Measurements from ENCODE around the gene COTL1. TPM values are rescaled to one million over a fixed set of nuclear protein-coding genes. Genes with fewer than 3 reads are reported as not detected.

The COTL1 gene
- total and polyA plus RNA-seq, 2 donors = 117 to 145 TPM

GRCh38 chr16:84606081-84606875, 11.6 kb downstream of the COTL1 start:
- Histone ChIP-seq H3K4me3 (ENCODE audit: low read length in 2 of 2) (no peak overlapping the region), H3K36me3 (ENCODE audit: control insufficient read depth in 2 of 2, insufficient read depth in 2 of 2, low read length in 1 of 2) (peaks cover 0 to 6% of the 10 kb centered on the region in 2 donors), H3K4me1 (ENCODE audit: control insufficient read depth in 2 of 2, insufficient read depth in 2 of 2, low read length in 2 of 2) (peaks cover 0 to 69% of the 10 kb centered on the region in 2 donors), H3K27ac (ENCODE audit: low read depth in 1 of 2, low read length in 1 of 2) (peak overlapping the region in 1 of 2 donors; percentile 15), H3K27me3 (ENCODE audit: control insufficient read depth in 2 of 2, insufficient read depth in 1 of 2, low read length in 1 of 2) (no peaks in the 10 kb centered on the region), H3K9me3 (ENCODE audit: control insufficient read depth in 2 of 2, insufficient read depth in 1 of 2, low read length in 1 of 2) (peaks cover 0 to 4% of the 10 kb centered on the region in 2 donors)
- no peak for DNase-seq (ENCODE audit: low read depth in 6 of 9, low spot score in 9 of 9)
- 87% methylated on average over 14 of the region's 14 CpGs for WGBS

- Histone ChIP-seq H3K9me3 (ENCODE audit: control insufficient read depth in 2 of 2, insufficient read depth in 1 of 2, low read length in 1 of 2) (peaks cover 0 to 4% of the 10 kb centered on the region in 2 donors), H3K27me3 (ENCODE audit: control insufficient read depth in 2 of 2, insufficient read depth in 1 of 2, low read length in 1 of 2) (no peaks in the 10 kb centered on the region), H3K4me1 (ENCODE audit: control insufficient read depth in 2 of 2, insufficient read depth in 2 of 2, low read length in 2 of 2) (peaks cover 0 to 78% of the 10 kb centered on the region in 2 donors), H3K4me3 (ENCODE audit: low read length in 2 of 2) (no peak overlapping the region), H3K27ac (ENCODE audit: low read depth in 1 of 2, low read length in 1 of 2) (no peak overlapping the region), H3K36me3 (ENCODE audit: control insufficient read depth in 2 of 2, insufficient read depth in 2 of 2, low read length in 1 of 2) (peaks cover 0 to 4% of the 10 kb centered on the region in 2 donors)
- no peak for DNase-seq (ENCODE audit: low read depth in 6 of 9, low spot score in 9 of 9)
- 94% methylated on average over 6 of the region's 6 CpGs for WGBS
These were observed 12.5 kb downstream of the COTL1 start for GRCh38 chr16:84605339-84605848.

GRCh38 chr16:84604477-84605013, 13.3 kb downstream of the COTL1 start:
- peaks cover 0 to 4% of the 10 kb centered on the region in 2 donors for H3K9me3 ChIP-seq (ENCODE audit: control insufficient read depth in 2 of 2, insufficient read depth in 1 of 2, low read length in 1 of 2)
- DNase-seq (ENCODE audit: low read depth in 6 of 9, low spot score in 9 of 9) = no peak
- peaks cover 0 to 4% of the 10 kb centered on the region in 2 donors for H3K36me3 ChIP-seq (ENCODE audit: control insufficient read depth in 2 of 2, insufficient read depth in 2 of 2, low read length in 1 of 2)
- H3K4me1 ChIP-seq (ENCODE audit: control insufficient read depth in 2 of 2, insufficient read depth in 2 of 2, low read length in 2 of 2) = peaks cover 3 to 87% of the 10 kb centered on the region in 2 donors
- no peak overlapping the region for H3K27ac ChIP-seq (ENCODE audit: low read depth in 1 of 2, low read length in 1 of 2)
- 94% methylated on average over 9 of the region's 9 CpGs for WGBS
- no peak overlapping the region for H3K4me3 ChIP-seq (ENCODE audit: low read length in 2 of 2)
- H3K27me3 ChIP-seq (ENCODE audit: control insufficient read depth in 2 of 2, insufficient read depth in 1 of 2, low read length in 1 of 2) = no peaks in the 10 kb centered on the region

- Histone ChIP-seq H3K4me1 (ENCODE audit: control insufficient read depth in 2 of 2, insufficient read depth in 2 of 2, low read length in 2 of 2) (peaks cover 3 to 87% of the 10 kb centered on the region in 2 donors), H3K9me3 (ENCODE audit: control insufficient read depth in 2 of 2, insufficient read depth in 1 of 2, low read length in 1 of 2) (peaks cover 0 to 4% of the 10 kb centered on the region in 2 donors), H3K27me3 (ENCODE audit: control insufficient read depth in 2 of 2, insufficient read depth in 1 of 2, low read length in 1 of 2) (no peaks in the 10 kb centered on the region), H3K27ac (ENCODE audit: low read depth in 1 of 2, low read length in 1 of 2) (no peak overlapping the region), H3K36me3 (ENCODE audit: control insufficient read depth in 2 of 2, insufficient read depth in 2 of 2, low read length in 1 of 2) (no peaks in the 10 kb centered on the region), H3K4me3 (ENCODE audit: low read length in 2 of 2) (no peak overlapping the region)
- DNase-seq (ENCODE audit: low read depth in 6 of 9, low spot score in 9 of 9) = no peak
- 82% methylated on average over 10 of the region's 10 CpGs for WGBS
These were observed 13.9 kb downstream of the COTL1 start for GRCh38 chr16:84603940-84604339.

DNA sequence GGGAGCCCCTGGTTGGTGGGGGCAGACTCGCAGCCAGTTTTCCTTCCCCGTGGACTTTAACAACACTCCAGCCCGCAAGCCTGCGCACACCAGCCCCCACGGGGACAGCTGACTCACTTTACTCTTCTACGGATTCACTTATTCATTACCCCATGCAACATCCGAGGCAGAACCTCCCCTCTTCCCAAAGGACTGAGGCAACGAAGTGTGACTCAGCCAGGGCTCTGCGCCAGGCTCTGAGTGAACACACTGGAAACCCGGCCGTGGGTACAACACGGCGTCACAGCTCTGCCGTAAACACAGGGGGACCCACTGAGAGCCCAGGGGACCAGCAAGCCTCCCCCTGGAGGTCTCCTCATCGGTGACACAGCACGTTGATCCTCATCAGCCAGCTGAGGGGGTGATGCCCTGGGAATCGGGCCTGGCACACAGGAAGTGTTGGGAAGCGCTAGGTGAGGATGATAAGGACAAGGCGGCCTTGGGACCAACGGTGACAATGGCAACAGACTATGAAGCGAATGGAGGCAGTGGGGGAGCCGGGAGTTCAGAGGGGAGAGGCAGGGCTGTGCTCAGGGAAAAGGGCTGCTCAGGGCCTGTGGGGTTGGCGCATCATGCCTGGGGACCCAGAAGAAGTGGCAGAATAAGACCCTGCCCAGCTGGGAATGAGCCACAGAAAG, 14.6 kb downstream of the COTL1 start:
- peaks cover 3 to 85% of the 10 kb centered on the region in 2 donors for H3K4me1 ChIP-seq (ENCODE audit: control insufficient read depth in 2 of 2, insufficient read depth in 2 of 2, low read length in 2 of 2)
- peak overlapping the region; percentile 3 to 62 for H3K27ac ChIP-seq (ENCODE audit: low read depth in 1 of 2, low read length in 1 of 2)
- H3K27me3 ChIP-seq (ENCODE audit: control insufficient read depth in 2 of 2, insufficient read depth in 1 of 2, low read length in 1 of 2) = no peaks in the 10 kb centered on the region
- H3K36me3 ChIP-seq (ENCODE audit: control insufficient read depth in 2 of 2, insufficient read depth in 2 of 2, low read length in 1 of 2) = no peaks in the 10 kb centered on the region
- H3K9me3 ChIP-seq (ENCODE audit: control insufficient read depth in 2 of 2, insufficient read depth in 1 of 2, low read length in 1 of 2) = peaks cover 0 to 4% of the 10 kb centered on the region in 2 donors
- 83% methylated on average over 23 of the region's 23 CpGs for WGBS
- DNase-seq (ENCODE audit: low read depth in 6 of 9, low spot score in 9 of 9) = no peak
- H3K4me3 ChIP-seq (ENCODE audit: low read length in 2 of 2) = no peak overlapping the region

DNA sequence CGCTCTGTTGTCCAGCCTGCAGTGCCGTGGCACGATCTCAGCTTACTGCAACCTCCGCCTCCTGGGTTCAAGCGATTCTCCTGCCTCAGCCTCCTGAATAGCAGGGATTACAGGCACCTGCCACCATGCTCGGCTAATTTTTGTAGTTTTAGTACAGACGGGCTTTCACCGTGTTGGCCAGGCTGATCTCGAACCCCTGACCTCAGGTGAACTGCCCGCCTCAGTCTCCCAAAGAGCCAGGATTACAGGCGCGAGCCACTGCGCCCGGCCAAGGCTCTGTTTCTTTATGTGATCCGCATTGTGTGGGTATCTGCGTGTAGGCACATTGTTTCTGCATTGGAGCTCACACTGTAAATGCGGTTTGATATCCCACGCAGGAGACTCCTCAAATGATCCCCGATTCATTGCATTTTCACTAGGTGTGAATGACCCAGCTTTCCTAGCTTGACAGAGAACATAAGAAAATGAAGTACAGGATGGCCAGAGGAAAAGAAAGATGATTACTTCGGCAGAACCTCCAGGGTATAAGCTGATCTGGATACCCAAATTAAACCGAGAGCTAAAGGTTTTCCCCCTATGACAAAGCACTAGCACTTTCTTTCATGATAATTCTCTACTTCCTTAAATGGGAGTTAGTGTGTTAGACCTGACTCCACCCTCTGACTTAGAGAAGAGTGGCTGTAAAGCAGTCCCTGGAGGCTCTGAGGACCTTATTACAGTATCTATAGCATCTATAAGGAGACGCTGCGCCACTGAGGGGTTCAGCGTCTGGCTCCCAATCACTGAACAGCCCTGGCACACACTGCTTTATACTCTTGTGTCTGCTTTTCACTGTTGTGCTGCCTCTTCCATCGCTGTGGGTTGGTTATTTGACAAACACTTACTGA, 17.3 kb downstream of the COTL1 start:
- DNase-seq (ENCODE audit: low read depth in 6 of 9, low spot score in 9 of 9) = peak in 1 of 9 donors; percentile 61
- 73% methylated on average over 25 of the region's 25 CpGs for WGBS
- Histone ChIP-seq H3K4me1 (ENCODE audit: control insufficient read depth in 2 of 2, insufficient read depth in 2 of 2, low read length in 2 of 2) (peaks cover 6 to 80% of the 10 kb centered on the region in 2 donors), H3K36me3 (ENCODE audit: control insufficient read depth in 2 of 2, insufficient read depth in 2 of 2, low read length in 1 of 2) (peaks cover 0 to 2% of the 10 kb centered on the region in 2 donors), H3K27ac (ENCODE audit: low read depth in 1 of 2, low read length in 1 of 2) (peak overlapping the region; percentile 66 to 89), H3K4me3 (ENCODE audit: low read length in 2 of 2) (no peak overlapping the region), H3K27me3 (ENCODE audit: control insufficient read depth in 2 of 2, insufficient read depth in 1 of 2, low read length in 1 of 2) (no peaks in the 10 kb centered on the region), H3K9me3 (ENCODE audit: control insufficient read depth in 2 of 2, insufficient read depth in 1 of 2, low read length in 1 of 2) (no peaks in the 10 kb centered on the region)

GRCh38 chr16:84599521-84600202, 18.2 kb downstream of the COTL1 start:
- H3K4me3 ChIP-seq (ENCODE audit: low read length in 2 of 2) = peak overlapping the region; percentile 19 to 26
- peak in 1 of 9 donors; percentile 69 for DNase-seq (ENCODE audit: low read depth in 6 of 9, low spot score in 9 of 9)
- H3K36me3 ChIP-seq (ENCODE audit: control insufficient read depth in 2 of 2, insufficient read depth in 2 of 2, low read length in 1 of 2) = peaks cover 0 to 2% of the 10 kb centered on the region in 2 donors
- peaks cover 0 to 2% of the 10 kb centered on the region in 2 donors for H3K9me3 ChIP-seq (ENCODE audit: control insufficient read depth in 2 of 2, insufficient read depth in 1 of 2, low read length in 1 of 2)
- no peaks in the 10 kb centered on the region for H3K27me3 ChIP-seq (ENCODE audit: control insufficient read depth in 2 of 2, insufficient read depth in 1 of 2, low read length in 1 of 2)
- WGBS = 7% methylated on average over 12 of the region's 12 CpGs
- H3K27ac ChIP-seq (ENCODE audit: low read depth in 1 of 2, low read length in 1 of 2) = peak overlapping the region; percentile 64 to 89
- peaks cover 6 to 83% of the 10 kb centered on the region in 2 donors for H3K4me1 ChIP-seq (ENCODE audit: control insufficient read depth in 2 of 2, insufficient read depth in 2 of 2, low read length in 2 of 2)

DNA sequence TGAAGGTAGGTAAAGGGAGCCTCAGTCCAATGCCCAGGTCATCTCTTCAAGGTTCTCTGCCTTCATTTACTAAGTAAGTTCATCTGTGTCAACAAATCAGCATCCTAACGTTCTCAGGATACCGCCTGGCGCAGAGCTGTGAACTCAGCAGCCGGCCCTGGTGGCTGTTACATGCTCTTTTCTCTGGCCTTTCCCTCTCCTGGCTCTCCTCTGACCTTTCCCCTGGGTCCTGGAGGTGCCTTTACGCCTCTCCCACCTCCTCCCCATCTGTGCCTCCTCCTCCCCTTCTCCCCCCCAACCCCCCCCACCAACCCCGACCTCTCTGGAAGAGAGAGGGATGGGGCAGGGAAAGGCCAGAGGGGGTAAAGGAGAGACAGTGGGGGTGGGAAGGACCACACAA, 19.5 kb downstream of the COTL1 start:
- H3K4me3 ChIP-seq (ENCODE audit: low read length in 2 of 2) = no peak overlapping the region
- 89% methylated on average over 6 of the region's 6 CpGs for WGBS
- no peak for DNase-seq (ENCODE audit: low read depth in 6 of 9, low spot score in 9 of 9)

More for the DNA sequence above, 19.5 kb downstream of the COTL1 start:
- H3K36me3 ChIP-seq (ENCODE audit: control insufficient read depth in 2 of 2, insufficient read depth in 2 of 2, low read length in 1 of 2) = peaks cover 0 to 2% of the 10 kb centered on the region in 2 donors
- H3K9me3 ChIP-seq (ENCODE audit: control insufficient read depth in 2 of 2, insufficient read depth in 1 of 2, low read length in 1 of 2) = peaks cover 0 to 3% of the 10 kb centered on the region in 2 donors
- H3K27ac ChIP-seq (ENCODE audit: low read depth in 1 of 2, low read length in 1 of 2) = peak overlapping the region in 1 of 2 donors; percentile 37
- H3K27me3 ChIP-seq (ENCODE audit: control insufficient read depth in 2 of 2, insufficient read depth in 1 of 2, low read length in 1 of 2) = no peaks in the 10 kb centered on the region
- H3K4me1 ChIP-seq (ENCODE audit: control insufficient read depth in 2 of 2, insufficient read depth in 2 of 2, low read length in 2 of 2) = peaks cover 6 to 86% of the 10 kb centered on the region in 2 donors
